G401 (cell line): ENCODE results near the gene UBASH3A. TPM values are rescaled to one million over a fixed set of nuclear protein-coding genes. Genes with fewer than 3 reads are reported as not detected.
A peak's percentile ranks its signal among the peaks of the same experiment; 100 is the strongest.

Experiments
- DNase-seq: peaks from one replicate; pipeline ENCODE4 v3.0.0-alpha.2; 2015; ENCODE audit warnings: low spot score
- in situ Hi-C: cut with HindIII; loops from 2 replicates; pipeline ENCODE4 v1.10.0; 2016; ENCODE audit warnings: low sequenced_read_pairs, mixed read lengths
- total RNA-seq: library from RNA; depleted of rRNA; stranded (reverse); fragments of >200 nt; shearing (Covaris generic); gene quantifications from 2 replicates; pipeline ENCODE4 v1.2.3, GENCODE V29; 2014

Gene UBASH3A
- total RNA-seq, 1 experiment from 2014 or later, result not detected

DNA sequence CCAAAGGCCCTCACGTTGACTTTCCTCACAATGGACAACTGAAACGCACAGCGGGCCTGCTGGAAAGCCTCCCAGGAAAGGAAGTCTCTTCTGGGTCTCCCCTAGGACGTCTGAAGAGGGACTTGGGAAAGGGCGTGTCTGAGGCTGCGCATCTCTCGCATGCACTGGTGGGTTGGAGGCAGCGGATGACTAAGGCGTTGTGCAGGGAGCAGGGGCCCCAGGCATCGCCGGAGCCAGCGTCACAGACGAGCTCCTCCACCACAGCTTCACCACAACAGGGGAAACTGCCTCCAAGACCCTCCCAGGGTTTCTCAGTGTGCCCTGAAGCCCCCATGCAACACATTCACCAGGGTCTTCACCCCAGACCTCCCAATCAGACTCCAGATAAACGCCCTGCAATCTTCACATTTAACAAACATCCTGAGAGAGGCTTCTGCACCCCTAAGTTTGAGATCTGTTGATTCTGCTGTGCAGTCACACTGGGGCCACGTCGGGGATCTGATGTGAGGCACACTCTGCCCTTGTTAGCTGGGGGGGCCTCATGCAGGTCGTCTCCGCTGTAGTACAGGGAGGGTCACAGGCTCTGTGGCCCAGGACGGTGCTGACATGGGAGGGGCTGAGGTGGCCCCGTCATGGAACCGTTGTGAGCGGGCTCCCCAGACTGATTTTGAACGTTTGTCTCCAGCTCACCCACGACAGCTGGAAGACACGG lies 30.4 kb upstream of the UBASH3A start:
- in situ Hi-C loops, result no loop called here
- DNase-seq, result no peak

DNA sequence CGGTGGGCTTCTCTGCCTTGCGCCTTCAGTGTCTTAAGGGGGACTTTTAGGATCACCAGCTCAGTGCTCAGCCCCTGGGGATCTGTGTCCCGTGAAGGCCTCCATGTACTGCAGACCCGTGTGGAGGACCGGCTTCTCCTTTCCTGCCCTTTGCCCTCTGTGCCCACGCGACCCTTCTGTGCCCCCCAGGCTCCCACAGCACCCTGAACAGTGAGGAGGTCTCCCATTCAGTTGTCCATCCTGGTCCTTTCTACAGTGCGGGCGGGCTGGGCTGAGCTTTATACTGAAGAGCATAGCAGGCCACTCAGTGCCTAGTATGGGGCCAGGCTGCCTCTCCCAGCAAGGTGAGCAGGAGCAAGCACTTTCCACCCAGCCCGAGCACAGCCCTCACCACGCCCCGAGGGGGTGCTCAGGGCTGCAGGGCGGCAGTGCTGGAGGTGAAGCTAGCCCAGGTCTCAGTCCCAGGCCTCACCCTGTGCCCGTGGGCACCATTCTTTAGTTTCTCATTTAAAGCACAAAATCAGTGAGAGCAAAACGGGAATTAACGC lies 29.7 kb upstream of the UBASH3A start:
- DNase-seq, result no peak
- in situ Hi-C loops, result no loop called here

- in situ Hi-C loops, result no loop called here
- no peak for DNase-seq
These were observed 29.2 kb upstream of the UBASH3A start for GRCh38 chr21:42374457-42374856.

- no peak for DNase-seq
- in situ Hi-C loops, result no loop called here
These were observed 28.7 kb upstream of the UBASH3A start for GRCh38 chr21:42374864-42375499.

GRCh38 chr21:42375506-42375905 lies 28.2 kb upstream of the UBASH3A start:
- in situ Hi-C loops, result no loop called here
- DNase-seq, result no peak

GRCh38 chr21:42375966-42376337 lies 27.8 kb upstream of the UBASH3A start:
- DNase-seq, result no peak
- in situ Hi-C loops, result no loop called here

- in situ Hi-C loops, result no loop called here
These were observed 27.2 kb upstream of the UBASH3A start for GRCh38 chr21:42376338-42376982.

DNA sequence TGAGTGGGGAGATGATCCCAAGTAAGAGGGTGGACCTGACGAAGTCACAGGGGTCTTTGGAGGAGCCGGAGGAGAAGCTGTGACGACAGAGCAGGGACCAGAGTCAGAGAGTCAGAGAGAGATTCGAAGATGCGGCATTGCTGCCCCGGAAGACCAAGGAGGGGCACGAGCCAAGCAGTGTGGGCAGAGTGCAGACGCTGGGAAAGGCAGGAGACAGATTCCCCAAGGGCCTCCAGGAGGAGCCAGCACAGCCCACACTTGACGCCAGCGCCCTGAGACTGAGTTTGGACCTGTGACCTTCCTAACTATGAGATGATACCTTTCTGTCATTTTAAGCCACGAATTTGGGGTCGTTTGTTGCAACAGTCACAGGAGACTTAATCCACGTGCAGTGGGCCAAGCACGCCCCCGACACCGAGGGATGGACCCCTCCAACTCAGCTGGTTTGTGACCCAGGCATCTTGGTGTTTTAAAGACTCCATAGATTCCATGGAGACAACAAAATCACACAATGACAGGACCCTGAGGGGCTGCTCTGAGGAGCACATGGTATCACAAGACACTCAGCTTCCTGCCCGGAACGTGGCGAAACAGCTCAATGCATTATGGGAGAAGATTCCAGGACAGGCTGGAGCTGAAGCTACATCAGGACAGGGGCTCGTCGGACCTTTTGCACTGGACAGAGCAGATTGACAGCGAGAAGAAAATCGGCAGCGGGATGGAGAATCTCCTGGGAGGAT lies 26.3 kb upstream of the UBASH3A start:
- in situ Hi-C loops, result no loop called here
- no peak for DNase-seq

More at GRCh38 chr21:42376338-42376982, 27.2 kb upstream of the UBASH3A start:
- DNase-seq, result no peak

DNA sequence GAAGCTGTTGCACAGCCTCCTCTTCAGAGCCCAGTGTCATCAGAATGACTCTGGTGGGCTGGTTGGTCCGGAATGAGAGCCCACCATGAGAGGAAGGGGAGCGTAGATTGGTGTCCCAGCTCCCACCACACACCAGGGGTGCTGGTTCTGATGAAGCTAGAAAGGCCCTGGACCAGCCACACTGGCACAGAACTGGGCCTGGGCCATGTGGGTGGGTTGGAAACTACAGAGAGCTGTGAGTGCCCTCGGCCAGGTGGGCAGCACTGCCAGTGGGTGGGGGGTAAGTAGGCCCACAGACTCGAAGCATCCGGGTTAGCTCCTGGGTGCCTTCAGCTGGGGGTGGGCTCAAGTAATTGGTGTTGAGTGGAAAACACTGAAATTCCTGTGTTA lies 25.8 kb upstream of the UBASH3A start:
- in situ Hi-C loops, result no loop called here
- DNase-seq, result no peak

GRCh38 chr21:42378418-42378817 lies 25.3 kb upstream of the UBASH3A start:
- in situ Hi-C loops, result no loop called here
- DNase-seq, result no peak

GRCh38 chr21:42379426-42380215 lies 24.1 kb upstream of the UBASH3A start:
- no peak for DNase-seq
- in situ Hi-C loops, result no loop called here

- in situ Hi-C loops, result no loop called here
- DNase-seq, result peak; percentile 6
These were observed 22.2 kb upstream of the UBASH3A start for GRCh38 chr21:42381347-42381984.

- in situ Hi-C loops, result no loop called here
- DNase-seq, result no peak
These were observed 20.8 kb upstream of the UBASH3A start for GRCh38 chr21:42382915-42383314.

DNA sequence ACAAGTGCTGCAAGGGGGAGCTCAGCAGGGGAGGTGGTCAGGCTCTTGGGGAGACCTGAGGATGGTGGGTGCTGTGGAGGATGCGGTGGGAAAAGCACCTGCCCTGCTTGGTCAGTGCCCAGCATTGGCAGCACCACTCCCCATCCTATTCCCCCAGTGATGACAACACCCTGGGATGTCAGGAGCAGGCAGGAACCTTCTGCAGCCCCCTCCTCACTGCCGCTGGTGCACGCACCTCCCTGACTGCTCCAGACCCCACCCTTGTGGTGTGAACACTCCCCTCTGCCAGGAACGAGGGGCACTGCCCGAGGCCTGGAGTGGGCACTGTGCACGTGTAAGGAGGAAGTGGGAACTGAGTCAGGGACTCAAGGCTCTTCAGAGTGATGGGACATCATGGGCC lies 20.4 kb upstream of the UBASH3A start:
- in situ Hi-C loops, result no loop called here
- no peak for DNase-seq

- DNase-seq, result no peak
- in situ Hi-C loops, result no loop called here
These were observed 19.4 kb upstream of the UBASH3A start for GRCh38 chr21:42384156-42384945.

- in situ Hi-C loops, result no loop called here
- no peak for DNase-seq
These were observed 18.7 kb upstream of the UBASH3A start for GRCh38 chr21:42384989-42385388.

GRCh38 chr21:42385619-42386018 lies 18.1 kb upstream of the UBASH3A start:
- in situ Hi-C loops, result no loop called here
- DNase-seq, result no peak
